ENCODE measurements around the gene CCDC102A.

DNA sequence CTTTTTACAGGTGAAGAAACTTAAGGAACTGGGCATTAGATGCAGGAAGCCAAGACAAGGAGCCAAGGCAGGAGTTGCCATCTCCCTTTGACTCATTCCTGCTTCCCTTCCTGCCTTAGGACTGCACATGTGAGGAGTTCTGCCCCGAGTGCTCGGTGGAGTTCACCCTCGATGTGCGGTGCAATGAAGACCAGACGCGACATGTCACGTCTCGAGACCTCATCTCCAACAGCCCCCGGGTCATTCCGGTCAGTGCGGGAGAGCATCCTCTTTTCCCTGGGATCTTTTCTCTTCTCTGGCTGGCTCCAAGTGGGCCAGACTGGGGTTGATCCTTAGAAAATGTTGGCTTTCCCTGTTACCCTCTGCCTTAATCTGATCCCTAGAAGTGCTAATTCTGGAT is 67.3 kb downstream of the CCDC102A start:
- TF ChIP-seq FOS (IDR thresholded peaks at IDR 0.05; ENCODE audit: borderline replicate concordance, insufficient read depth, low read length) (no peak), CTCF (IDR thresholded peaks at IDR 0.05; ENCODE audit: extremely low read depth in 1 of 2, insufficient read depth in 1 of 2, low read depth in 1 of 2, low read length in 2 of 2) (no peak), POLR2A (IDR thresholded peaks at IDR 0.05; ENCODE audit: low read depth, low read length) (no peak), POLR2AphosphoS5 (IDR thresholded peaks at IDR 0.05; ENCODE audit: insufficient read depth, low read depth, low read length) (no peak), EZH2 (IDR thresholded peaks at IDR 0.05; ENCODE audit: borderline replicate concordance, low read depth, low read length, severe bottlenecking) (no peak), JUN (IDR thresholded peaks at IDR 0.05; ENCODE audit: borderline replicate concordance, insufficient read depth, insufficient read length, low read depth) (no peak)
- TF ChIP-seq, protein P1, sequence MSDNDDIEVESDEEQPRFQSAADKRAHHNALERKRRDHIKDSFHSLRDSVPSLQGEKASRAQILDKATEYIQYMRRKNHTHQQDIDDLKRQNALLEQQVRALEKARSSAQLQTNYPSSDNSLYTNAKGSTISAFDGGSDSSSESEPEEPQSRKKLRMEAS (IDR thresholded peaks at IDR 0.05; ENCODE audit: insufficient read depth, insufficient read length) = no peak

All from endothelial cell of umbilical vein (primary cell).